IgD-negative memory B cell (primary cell): Measurements from ENCODE around the gene BAMBI. TPM values are rescaled to one million over a fixed set of nuclear protein-coding genes. Genes with fewer than 3 reads are reported as not detected.
A peak's percentile ranks its signal among the peaks of the same experiment; 100 is the strongest.

Source experiments
- H3K27ac Mint-ChIP-seq, 3 donors: one replicate each; pipeline ENCODE4 v1.8.0; 2020 to 2022; ENCODE audit warnings: mild to moderate bottlenecking in 3 of 3, mixed read lengths in 3 of 3, moderate library complexity in 1 of 3
- H3K27me3 Mint-ChIP-seq: one replicate; pipeline ENCODE4 v1.8.0; 2021; ENCODE audit warnings: mixed read lengths
- H3K36me3 Mint-ChIP-seq: one replicate; pipeline ENCODE4 v1.8.0; 2020; ENCODE audit warnings: mild to moderate bottlenecking, mixed read lengths
- H3K4me1 Mint-ChIP-seq, 3 donors: one replicate each; pipeline ENCODE4 v1.8.0; 2020 to 2022; ENCODE audit warnings: mixed read lengths in 3 of 3, mild to moderate bottlenecking in 1 of 3
- H3K4me3 Mint-ChIP-seq, 4 donors: one replicate each; pipeline ENCODE4 v1.8.0; 2020 to 2022; ENCODE audit warnings: mild to moderate bottlenecking in 4 of 4, mixed read lengths in 4 of 4, moderate library complexity in 3 of 4
- H3K9me3 Mint-ChIP-seq, 3 donors: one replicate each; pipeline ENCODE4 v1.8.0; 2020 to 2021; ENCODE audit warnings: mixed read lengths in 3 of 3, mild to moderate bottlenecking in 1 of 3
- polyA plus RNA-seq: library from polyadenylated mRNA; unstranded; fragments of 300-500 nt; fragmentation: Illumina TruSeq; gene quantifications from one replicate; pipeline ENCODE4 v1.2.3, GENCODE V29; 2021

The BAMBI gene
- polyA plus RNA-seq, 1 donor from 2014 or later: 0.70 TPM

DNA sequence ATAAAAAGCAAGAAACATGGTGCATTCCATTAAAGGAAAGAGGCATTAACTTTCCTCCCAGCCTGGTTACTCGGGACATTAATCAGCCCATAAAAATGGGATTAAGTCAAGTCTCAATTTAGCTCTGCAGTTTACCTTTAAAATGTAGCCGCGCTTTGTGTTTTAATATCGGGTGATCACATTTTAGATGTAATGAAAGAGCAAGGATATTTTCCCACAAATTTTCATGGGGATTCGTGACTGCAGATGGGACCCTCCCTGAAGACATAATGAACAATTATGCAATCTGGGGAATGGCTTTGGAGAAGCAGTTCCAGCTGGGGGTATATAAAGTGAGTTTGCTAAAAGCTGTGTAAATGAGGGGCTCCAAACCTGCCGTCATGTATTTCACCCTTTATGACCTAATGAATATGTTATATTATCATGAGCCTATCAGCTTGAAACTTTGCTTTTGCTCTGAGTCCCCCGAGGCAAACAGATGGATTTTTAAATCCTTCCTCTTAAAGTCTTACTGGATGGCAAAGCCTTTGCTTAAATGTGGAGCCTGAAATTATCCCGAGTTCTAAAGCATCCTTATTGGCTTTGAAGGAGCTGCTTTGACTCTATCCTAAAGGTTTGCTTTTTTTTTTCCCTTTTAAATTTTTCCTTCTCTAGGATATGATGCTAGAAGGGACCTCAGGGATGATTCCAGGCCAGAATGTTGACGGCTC, 31.8 kb downstream of the BAMBI start:
- no peak overlapping the region for H3K4me3 Mint-ChIP-seq
- H3K27me3 Mint-ChIP-seq: no peaks in the 10 kb centered on the region
- no peaks in the 10 kb centered on the region for H3K4me1 Mint-ChIP-seq
- no peak overlapping the region for H3K27ac Mint-ChIP-seq
- peaks cover 4% of the 10 kb centered on the region for H3K36me3 Mint-ChIP-seq
- peaks cover 0 to 1% (median 0%) of the 10 kb centered on the region in 3 donors for H3K9me3 Mint-ChIP-seq

DNA sequence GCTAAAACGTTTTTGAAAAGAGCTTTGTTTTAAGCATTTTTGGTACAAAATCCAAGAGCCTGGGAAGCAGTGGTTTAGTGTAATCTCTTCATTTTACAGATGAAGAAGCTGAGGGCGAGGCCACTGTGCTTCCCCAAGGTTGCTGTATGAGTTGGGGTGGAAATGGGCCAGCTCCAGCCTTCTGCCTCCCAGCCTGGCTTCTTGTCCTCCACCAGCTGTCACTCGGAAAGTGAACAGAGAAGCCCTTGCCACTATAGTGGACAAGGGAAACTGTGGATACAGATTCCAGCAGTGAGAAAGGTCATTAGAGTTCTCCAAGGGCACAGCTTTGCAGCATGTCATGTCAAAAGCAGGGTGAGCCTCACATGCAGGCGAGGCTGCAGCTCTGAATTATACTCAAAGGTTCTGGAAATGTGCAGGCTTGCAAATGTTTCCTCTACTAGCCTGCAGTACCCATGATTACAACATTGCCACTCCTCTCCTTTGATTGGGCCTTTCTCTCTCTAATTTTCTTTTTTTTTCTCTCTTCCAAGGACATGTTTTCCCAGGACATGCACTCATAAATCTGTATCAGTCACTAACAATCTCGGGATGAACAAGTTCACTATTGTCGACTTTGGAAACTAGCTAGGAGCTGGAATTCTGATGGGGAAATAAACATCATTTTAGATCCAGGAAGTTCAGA, 33.0 kb downstream of the BAMBI start:
- Mint-ChIP-seq H3K36me3 (peaks cover 4% of the 10 kb centered on the region), H3K4me3 (no peak overlapping the region), H3K27me3 (no peaks in the 10 kb centered on the region), H3K27ac (no peak overlapping the region), H3K9me3 (peaks cover 0 to 3% (median 0%) of the 10 kb centered on the region in 3 donors), H3K4me1 (no peaks in the 10 kb centered on the region)

GRCh38 chr10:28711041-28711440, 33.7 kb downstream of the BAMBI start:
- H3K9me3 Mint-ChIP-seq: peaks cover 0 to 3% (median 0%) of the 10 kb centered on the region in 3 donors
- no peaks in the 10 kb centered on the region for H3K27me3 Mint-ChIP-seq
- peaks cover 4% of the 10 kb centered on the region for H3K36me3 Mint-ChIP-seq
- H3K27ac Mint-ChIP-seq: no peak overlapping the region
- no peaks in the 10 kb centered on the region for H3K4me1 Mint-ChIP-seq
- no peak overlapping the region for H3K4me3 Mint-ChIP-seq

GRCh38 chr10:28711776-28712175, 34.5 kb downstream of the BAMBI start:
- Mint-ChIP-seq H3K9me3 (peaks cover 0 to 3% (median 0%) of the 10 kb centered on the region in 3 donors), H3K4me3 (no peak overlapping the region), H3K27ac (no peak overlapping the region), H3K27me3 (no peaks in the 10 kb centered on the region), H3K4me1 (no peaks in the 10 kb centered on the region), H3K36me3 (peaks cover 4% of the 10 kb centered on the region)

DNA sequence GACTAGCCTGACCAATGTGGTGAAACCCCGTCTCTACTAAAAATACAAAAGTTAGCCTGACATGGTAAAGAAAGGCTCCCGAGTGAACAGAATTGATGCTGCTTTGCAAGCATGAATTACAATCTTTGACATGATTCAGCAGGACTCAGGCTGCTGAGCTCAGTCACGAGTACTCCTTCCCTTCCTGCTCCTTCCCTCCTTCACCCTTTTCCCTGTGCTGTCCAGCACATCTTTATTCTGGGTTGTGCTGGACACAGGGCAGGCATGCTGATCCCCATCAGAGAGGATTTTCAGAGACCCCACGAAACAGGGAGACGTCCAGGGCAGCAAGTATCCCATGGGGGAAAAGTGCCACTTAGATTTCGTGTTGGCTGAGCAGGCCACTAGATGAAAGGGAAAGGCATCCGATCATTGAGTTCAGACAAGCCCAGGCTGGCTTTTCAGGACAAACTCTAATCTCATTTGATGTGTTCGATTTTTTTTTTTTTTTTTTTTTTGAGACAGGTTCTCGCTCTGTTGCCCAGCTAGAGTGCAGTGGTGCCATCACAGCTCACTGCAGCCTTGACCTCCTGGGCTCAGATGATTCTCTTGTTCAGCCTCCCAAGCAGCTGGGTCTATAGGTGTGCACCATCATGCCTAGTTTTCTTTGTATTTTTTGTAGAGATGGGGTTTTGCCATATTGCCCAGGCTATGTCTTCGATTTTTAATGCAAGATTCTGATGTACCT, 36.5 kb downstream of the BAMBI start:
- Mint-ChIP-seq H3K9me3 (peaks cover 0 to 8% (median 0%) of the 10 kb centered on the region in 3 donors), H3K27me3 (no peaks in the 10 kb centered on the region)

GRCh38 chr10:28714401-28715053, 37.2 kb downstream of the BAMBI start:
- Mint-ChIP-seq H3K36me3 (peaks cover 4% of the 10 kb centered on the region), H3K27ac (no peak overlapping the region), H3K4me1 (no peaks in the 10 kb centered on the region)

More for the DNA sequence above, 36.5 kb downstream of the BAMBI start:
- H3K4me3 Mint-ChIP-seq: peak overlapping the region in 1 of 4 donors; percentile 15
- H3K4me1 Mint-ChIP-seq: no peaks in the 10 kb centered on the region
- peaks cover 4% of the 10 kb centered on the region for H3K36me3 Mint-ChIP-seq
- no peak overlapping the region for H3K27ac Mint-ChIP-seq

DNA sequence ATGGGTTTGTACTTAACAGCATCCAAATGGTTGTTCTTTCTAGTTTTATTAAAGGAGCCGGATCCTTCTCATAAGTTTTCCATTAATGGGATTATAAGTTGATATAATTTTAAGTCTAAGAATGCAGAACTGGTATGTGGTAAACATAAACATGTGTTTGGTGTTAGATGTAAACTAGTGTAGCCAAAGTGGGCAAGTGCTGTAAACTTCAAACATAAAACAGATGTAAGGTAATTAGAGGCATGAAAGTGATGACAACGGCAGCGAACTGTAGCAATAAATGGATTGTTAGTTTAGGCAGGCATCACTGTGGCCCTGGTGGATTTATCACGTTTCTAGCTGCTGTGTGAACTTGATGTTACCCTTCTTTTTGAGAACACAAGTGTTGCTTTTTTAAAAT, 37.9 kb downstream of the BAMBI start:
- H3K4me1 Mint-ChIP-seq: no peaks in the 10 kb centered on the region

More at GRCh38 chr10:28714401-28715053, 37.2 kb downstream of the BAMBI start:
- H3K27me3 Mint-ChIP-seq: no peaks in the 10 kb centered on the region
- H3K9me3 Mint-ChIP-seq: peaks cover 0 to 8% (median 0%) of the 10 kb centered on the region in 3 donors
- H3K4me3 Mint-ChIP-seq: no peak overlapping the region

GRCh38 chr10:28715757-28716156, 38.4 kb downstream of the BAMBI start:
- peaks cover 4% of the 10 kb centered on the region for H3K36me3 Mint-ChIP-seq
- no peak overlapping the region for H3K27ac Mint-ChIP-seq
- no peak overlapping the region for H3K4me3 Mint-ChIP-seq
- H3K4me1 Mint-ChIP-seq: no peaks in the 10 kb centered on the region
- no peaks in the 10 kb centered on the region for H3K27me3 Mint-ChIP-seq
- peaks cover 0 to 8% (median 0%) of the 10 kb centered on the region in 3 donors for H3K9me3 Mint-ChIP-seq

More for the DNA sequence above, 37.9 kb downstream of the BAMBI start:
- peaks cover 4% of the 10 kb centered on the region for H3K36me3 Mint-ChIP-seq
- no peak overlapping the region for H3K27ac Mint-ChIP-seq
- no peak overlapping the region for H3K4me3 Mint-ChIP-seq
- peaks cover 0 to 8% (median 0%) of the 10 kb centered on the region in 3 donors for H3K9me3 Mint-ChIP-seq
- H3K27me3 Mint-ChIP-seq: no peaks in the 10 kb centered on the region

GRCh38 chr10:28716748-28717147, 39.4 kb downstream of the BAMBI start:
- Mint-ChIP-seq H3K9me3 (peaks cover 0 to 8% (median 0%) of the 10 kb centered on the region in 3 donors), H3K27me3 (no peaks in the 10 kb centered on the region), H3K4me3 (no peak overlapping the region), H3K4me1 (peaks cover 0 to 3% (median 0%) of the 10 kb centered on the region in 3 donors), H3K36me3 (peaks cover 4% of the 10 kb centered on the region), H3K27ac (no peak overlapping the region)

- no peak overlapping the region for H3K27ac Mint-ChIP-seq
- H3K36me3 Mint-ChIP-seq: peaks cover under 1% of the 10 kb centered on the region
- H3K27me3 Mint-ChIP-seq: peaks cover 4% of the 10 kb centered on the region
- peaks cover 0 to 4% (median 3%) of the 10 kb centered on the region in 3 donors for H3K4me1 Mint-ChIP-seq
- no peak overlapping the region for H3K4me3 Mint-ChIP-seq
- peaks cover 0 to 8% (median 0%) of the 10 kb centered on the region in 3 donors for H3K9me3 Mint-ChIP-seq
Measured at GRCh38 chr10:28717656-28718201, 40.4 kb downstream of the BAMBI start.

GRCh38 chr10:28719789-28720436, 42.6 kb downstream of the BAMBI start:
- Mint-ChIP-seq H3K27me3 (peaks cover 10% of the 10 kb centered on the region), H3K4me3 (no peak overlapping the region), H3K27ac (no peak overlapping the region), H3K4me1 (peaks cover 0 to 5% (median 4%) of the 10 kb centered on the region in 3 donors), H3K36me3 (no peaks in the 10 kb centered on the region), H3K9me3 (peaks cover 0 to 8% (median 0%) of the 10 kb centered on the region in 3 donors)

DNA sequence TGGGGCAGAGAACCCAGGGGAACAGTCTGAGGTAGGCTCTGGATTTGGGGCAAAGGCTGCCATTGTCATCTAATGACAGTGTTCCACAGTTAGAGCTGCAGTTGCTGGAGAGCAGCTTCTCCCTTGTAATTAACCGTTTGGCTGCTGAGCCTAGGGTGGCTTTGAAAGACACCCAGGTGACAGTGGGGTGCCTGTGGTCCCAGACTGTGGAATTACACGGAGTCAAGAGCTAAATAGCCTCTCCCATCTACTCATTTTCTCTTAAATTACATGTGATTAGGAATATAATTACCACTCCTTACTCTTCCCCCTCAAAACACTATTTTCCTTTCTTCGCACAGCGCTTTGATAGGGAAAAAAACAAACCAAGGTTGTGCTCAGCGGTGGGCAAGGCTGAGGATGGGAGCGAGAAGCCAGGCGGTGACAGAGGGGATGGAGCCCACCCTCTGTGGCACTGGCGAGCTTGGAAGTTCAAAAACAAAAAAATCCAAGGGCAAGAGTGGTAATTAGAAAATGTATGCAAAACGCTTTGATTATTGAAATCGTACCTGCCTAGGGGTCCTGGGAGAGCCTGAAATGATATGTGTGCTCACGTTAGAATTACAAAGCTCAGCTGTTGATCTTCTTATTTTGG, 44.1 kb downstream of the BAMBI start:
- Mint-ChIP-seq H3K4me3 (no peak overlapping the region), H3K27ac (no peak overlapping the region), H3K36me3 (no peaks in the 10 kb centered on the region), H3K27me3 (peaks cover 10% of the 10 kb centered on the region), H3K4me1 (peaks cover 0 to 5% (median 4%) of the 10 kb centered on the region in 3 donors), H3K9me3 (peaks cover 0 to 6% (median 0%) of the 10 kb centered on the region in 3 donors)

DNA sequence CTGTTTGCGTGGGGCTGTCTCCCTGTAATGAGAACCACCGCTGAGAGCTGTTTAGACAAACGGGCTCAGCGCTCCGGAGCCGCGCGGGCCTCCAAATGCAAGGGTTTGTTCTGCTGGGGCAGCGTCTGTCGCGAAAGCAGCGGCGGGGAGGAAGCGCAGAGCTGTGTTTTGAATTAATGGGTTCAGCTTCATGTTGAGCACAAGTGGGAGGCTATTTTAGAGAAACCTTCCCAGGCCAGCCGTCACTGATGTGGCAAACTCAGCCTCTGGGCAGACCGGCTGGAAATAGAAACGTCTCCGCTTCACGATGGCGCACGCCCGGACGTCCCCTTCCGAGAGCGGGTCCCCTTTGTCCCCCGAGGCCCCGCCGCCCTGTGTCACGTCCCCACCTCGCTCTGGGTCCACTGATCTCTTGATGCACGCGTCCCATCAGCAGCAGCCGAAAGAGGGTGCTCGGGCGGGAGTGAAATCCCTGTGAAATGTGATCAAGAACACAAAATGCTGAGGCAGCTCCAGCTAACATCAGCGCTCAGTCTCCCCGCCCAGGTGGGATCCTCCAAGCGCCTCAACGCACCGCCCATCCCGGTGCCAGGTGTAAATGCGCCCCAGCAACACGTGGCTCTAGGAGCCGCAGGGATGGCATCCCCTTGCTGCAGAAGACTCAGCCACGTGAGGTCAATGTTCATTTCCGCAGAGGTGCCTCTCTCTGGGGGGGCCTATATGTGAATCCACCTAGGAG, 44.9 kb downstream of the BAMBI start:
- peaks cover 10% of the 10 kb centered on the region for H3K27me3 Mint-ChIP-seq
- peak overlapping the region in 2 of 4 donors; percentile 43 to 66 for H3K4me3 Mint-ChIP-seq
- H3K4me1 Mint-ChIP-seq: peaks cover 0 to 5% (median 4%) of the 10 kb centered on the region in 3 donors

More for the DNA sequence above, 44.9 kb downstream of the BAMBI start:
- no peaks in the 10 kb centered on the region for H3K36me3 Mint-ChIP-seq
- no peak overlapping the region for H3K27ac Mint-ChIP-seq
- peaks cover 0 to 2% (median 0%) of the 10 kb centered on the region in 3 donors for H3K9me3 Mint-ChIP-seq
